HG03066 (cell line): ENCODE measurements around the gene LSM12.
A peak's percentile ranks its signal among the peaks of the same experiment; 100 is the strongest.
"Not testable (repeated sequence)": the region's sequence is repeated elsewhere in the genome, so short reads cannot be mapped to it uniquely, and the experiment has no call there.

Experiments
- ATAC-seq: cut with Tn5 transposase; IDR thresholded peaks from one replicate; pipeline ENCODE4 v1.9.1; 2021; ENCODE audit warnings: low read depth; ENCODE audit not compliant: unreplicated experiment

Gene LSM12

GRCh38 chr17:44045486-44045885 lies 21.0 kb downstream of the LSM12 start:
- ATAC-seq: no peak

- no peak for ATAC-seq
These were observed 22.4 kb downstream of the LSM12 start for GRCh38 chr17:44044071-44044470.

- ATAC-seq: no peak
These were observed 23.2 kb downstream of the LSM12 start for GRCh38 chr17:44043272-44043696.

GRCh38 chr17:44039829-44040635 lies 26.4 kb downstream of the LSM12 start:
- no peak for ATAC-seq

- ATAC-seq: no peak
These were observed 27.9 kb downstream of the LSM12 start for GRCh38 chr17:44038604-44039011.

- ATAC-seq: no peak
These were observed 29.0 kb downstream of the LSM12 start for GRCh38 chr17:44037471-44037870.

GRCh38 chr17:44034688-44035087 lies 31.8 kb downstream of the LSM12 start:
- ATAC-seq: not testable (repeated sequence)

GRCh38 chr17:44033861-44034408 lies 32.5 kb downstream of the LSM12 start:
- no peak for ATAC-seq

GRCh38 chr17:44030482-44030881 lies 36.0 kb downstream of the LSM12 start:
- ATAC-seq: no peak

- ATAC-seq: no peak
These were observed 36.7 kb downstream of the LSM12 start for GRCh38 chr17:44029736-44030135.

GRCh38 chr17:44024853-44025252 lies 41.6 kb downstream of the LSM12 start:
- ATAC-seq: no peak

- no peak for ATAC-seq
These were observed 42.2 kb downstream of the LSM12 start for GRCh38 chr17:44024271-44024663.

GRCh38 chr17:44023545-44024270 lies 42.8 kb downstream of the LSM12 start:
- ATAC-seq: no peak

GRCh38 chr17:44022246-44022645 lies 44.2 kb downstream of the LSM12 start:
- ATAC-seq: no peak

GRCh38 chr17:44021227-44021626 lies 45.2 kb downstream of the LSM12 start:
- ATAC-seq: not testable (repeated sequence)

- peak; percentile 93 for ATAC-seq
These were observed 51.9 kb downstream of the LSM12 start, which contains the start of gene TMEM101 for GRCh38 chr17:44014437-44015172. TSS of gene TMEM101 (minus strand) at chr17:44014963. CDS start at chr17:44014952, 11 bp downstream.

GRCh38 chr17:44014133-44014436 lies 52.4 kb downstream of the LSM12 start:
- ATAC-seq: no peak

GRCh38 chr17:44012874-44013273 lies 53.6 kb downstream of the LSM12 start:
- ATAC-seq: no peak

- no peak for ATAC-seq
These were observed 54.1 kb downstream of the LSM12 start for GRCh38 chr17:44012391-44012790.

- no peak for ATAC-seq
These were observed 54.6 kb downstream of the LSM12 start for GRCh38 chr17:44011876-44012275.
